HCT116 (cell line): ENCODE measurements around the gene TMEM151A.

Experiments used
- CEBPB ChIP-seq: IDR thresholded peaks from 2 replicates; pipeline ENCODE4 v1.6.1; 2012; ENCODE audit warnings: low read depth
- EZH2 ChIP-seq: fragments of 200-600 bp; sonication (generic); IDR thresholded peaks from 2 replicates; pipeline ENCODE4 v1.6.1; 2017; ENCODE audit warnings: antibody characterized with exemption, mixed run types
- RAD21 ChIP-seq: IDR thresholded peaks from 2 replicates; pipeline ENCODE4 v1.6.1; 2012; ENCODE audit warnings: low read depth, mild to moderate bottlenecking
- SRF ChIP-seq: IDR thresholded peaks from 2 replicates; pipeline ENCODE4 v1.6.1; 2012; ENCODE audit warnings: low read depth
- TCF7L2 ChIP-seq: IDR thresholded peaks from 2 replicates; pipeline ENCODE4 v1.7.0; 2011; ENCODE audit warnings: borderline replicate concordance, inconsistent platforms; ENCODE audit not compliant: insufficient read depth, insufficient read length; ENCODE audit errors: extremely low read depth
- ZNF274 ChIP-seq: fragments of 200-500 bp; sonication (Bioruptor generic); IDR thresholded peaks from 2 replicates; pipeline ENCODE4 v1.6.1; 2014; ENCODE audit warnings: mild to moderate bottlenecking, low read depth, low read length, inconsistent platforms
- TF ChIP-seq, protein P1 (sequence below), 3 experiments: fragments of 200-600 bp in 1 of 3; sonication (generic) in 1 of 3; IDR thresholded peaks in 2 of 3; conservative IDR thresholded peaks in 1 of 3; 2 replicates each; pipeline ENCODE4 v1.5.1; 2012 to 2017; ENCODE audit warnings: low read depth in 2 of 3, low read length in 2 of 3, antibody characterized with exemption in 1 of 3, borderline replicate concordance in 1 of 3, control low read depth in 1 of 3, mild to moderate bottlenecking in 1 of 3, mixed read lengths in 1 of 3, mixed run types in 1 of 3, moderate library complexity in 1 of 3; ENCODE audit not compliant: insufficient read depth in 1 of 3
- TF ChIP-seq, protein P2 (sequence below): IDR thresholded peaks from 2 replicates; pipeline ENCODE4 v1.6.1; 2011; ENCODE audit warnings: mild to moderate bottlenecking, low read length, moderate library complexity; ENCODE audit not compliant: insufficient replicate concordance; ENCODE audit errors: extremely low read depth

DNA sequence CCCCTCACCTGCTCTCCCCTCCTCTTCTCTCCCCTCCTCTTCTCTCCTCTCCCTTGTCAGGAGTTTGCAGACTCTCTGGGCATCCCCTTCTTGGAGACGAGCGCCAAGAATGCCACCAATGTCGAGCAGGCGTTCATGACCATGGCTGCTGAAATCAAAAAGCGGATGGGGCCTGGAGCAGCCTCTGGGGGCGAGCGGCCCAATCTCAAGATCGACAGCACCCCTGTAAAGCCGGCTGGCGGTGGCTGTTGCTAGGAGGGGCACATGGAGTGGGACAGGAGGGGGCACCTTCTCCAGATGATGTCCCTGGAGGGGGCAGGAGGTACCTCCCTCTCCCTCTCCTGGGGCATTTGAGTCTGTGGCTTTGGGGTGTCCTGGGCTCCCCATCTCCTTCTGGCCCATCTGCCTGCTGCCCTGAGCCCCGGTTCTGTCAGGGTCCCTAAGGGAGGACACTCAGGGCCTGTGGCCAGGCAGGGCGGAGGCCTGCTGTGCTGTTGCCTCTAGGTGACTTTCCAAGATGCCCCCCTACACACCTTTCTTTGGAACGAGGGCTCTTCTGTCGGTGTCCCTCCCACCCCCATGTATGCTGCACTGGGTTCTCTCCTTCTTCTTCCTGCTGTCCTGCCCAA is 15.6 kb upstream of the TMEM151A start:
- TF ChIP-seq, protein P1, sequence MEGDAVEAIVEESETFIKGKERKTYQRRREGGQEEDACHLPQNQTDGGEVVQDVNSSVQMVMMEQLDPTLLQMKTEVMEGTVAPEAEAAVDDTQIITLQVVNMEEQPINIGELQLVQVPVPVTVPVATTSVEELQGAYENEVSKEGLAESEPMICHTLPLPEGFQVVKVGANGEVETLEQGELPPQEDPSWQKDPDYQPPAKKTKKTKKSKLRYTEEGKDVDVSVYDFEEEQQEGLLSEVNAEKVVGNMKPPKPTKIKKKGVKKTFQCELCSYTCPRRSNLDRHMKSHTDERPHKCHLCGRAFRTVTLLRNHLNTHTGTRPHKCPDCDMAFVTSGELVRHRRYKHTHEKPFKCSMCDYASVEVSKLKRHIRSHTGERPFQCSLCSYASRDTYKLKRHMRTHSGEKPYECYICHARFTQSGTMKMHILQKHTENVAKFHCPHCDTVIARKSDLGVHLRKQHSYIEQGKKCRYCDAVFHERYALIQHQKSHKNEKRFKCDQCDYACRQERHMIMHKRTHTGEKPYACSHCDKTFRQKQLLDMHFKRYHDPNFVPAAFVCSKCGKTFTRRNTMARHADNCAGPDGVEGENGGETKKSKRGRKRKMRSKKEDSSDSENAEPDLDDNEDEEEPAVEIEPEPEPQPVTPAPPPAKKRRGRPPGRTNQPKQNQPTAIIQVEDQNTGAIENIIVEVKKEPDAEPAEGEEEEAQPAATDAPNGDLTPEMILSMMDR (IDR thresholded peaks at IDR 0.05 in 2 of 3, conservative IDR thresholded peaks at IDR 0.05 in 1 of 3; ENCODE audit: borderline replicate concordance in 1 of 3, insufficient read depth in 1 of 3, low read depth in 2 of 3, low read length in 2 of 3) = no peak
- TF ChIP-seq SRF = no peak
- TF ChIP-seq, protein P2, sequence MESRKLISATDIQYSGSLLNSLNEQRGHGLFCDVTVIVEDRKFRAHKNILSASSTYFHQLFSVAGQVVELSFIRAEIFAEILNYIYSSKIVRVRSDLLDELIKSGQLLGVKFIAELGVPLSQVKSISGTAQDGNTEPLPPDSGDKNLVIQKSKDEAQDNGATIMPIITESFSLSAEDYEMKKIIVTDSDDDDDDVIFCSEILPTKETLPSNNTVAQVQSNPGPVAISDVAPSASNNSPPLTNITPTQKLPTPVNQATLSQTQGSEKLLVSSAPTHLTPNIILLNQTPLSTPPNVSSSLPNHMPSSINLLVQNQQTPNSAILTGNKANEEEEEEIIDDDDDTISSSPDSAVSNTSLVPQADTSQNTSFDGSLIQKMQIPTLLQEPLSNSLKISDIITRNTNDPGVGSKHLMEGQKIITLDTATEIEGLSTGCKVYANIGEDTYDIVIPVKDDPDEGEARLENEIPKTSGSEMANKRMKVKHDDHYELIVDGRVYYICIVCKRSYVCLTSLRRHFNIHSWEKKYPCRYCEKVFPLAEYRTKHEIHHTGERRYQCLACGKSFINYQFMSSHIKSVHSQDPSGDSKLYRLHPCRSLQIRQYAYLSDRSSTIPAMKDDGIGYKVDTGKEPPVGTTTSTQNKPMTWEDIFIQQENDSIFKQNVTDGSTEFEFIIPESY = no peak
- no peak for TF ChIP-seq RAD21
- no peak for TF ChIP-seq CEBPB
- no peak for TF ChIP-seq EZH2
- TF ChIP-seq TCF7L2 = no peak
- TF ChIP-seq ZNF274 = no peak
